IMR-90 (cell line): ENCODE results near the gene LTF. TPM values are rescaled to one million over a fixed set of nuclear protein-coding genes. Genes with fewer than 3 reads are reported as not detected.

Experiments
- ATAC-seq: fragments of 200-7000 bp; cut with Tn5 transposase; 2 replicates; pipeline ENCODE4 v1.9.1; 2020; ENCODE audit warnings: low read depth, mild to moderate bottlenecking, moderate library complexity
- BruUV-seq: library from RNA; stranded (reverse); fragments of 400-500 nt; replicated peaks from 2 replicates; lab custom pipeline; 2021; lab: Mats Ljungman, UMichigan
- CTCF ChIA-PET: fragments of 300-600 bp; formaldehyde crosslinking; extraction: SDS; loops from one replicate; lab custom pipeline; 2021; ENCODE audit warnings: antibody characterized with exemption; lab: Yijun Ruan, JAX
- POLR2A ChIA-PET: fragments of 300-600 bp; sonication (Branson Sonifier 250); formaldehyde crosslinking; loops from one replicate; lab custom pipeline; 2022; ENCODE audit warnings: antibody characterized with exemption; ENCODE audit not compliant: unreplicated experiment; lab: Charles Lee
- DNase-seq: peaks from one replicate; pipeline ENCODE4 v3.0.0; 2013
- H2AFZ ChIP-seq: replicated peaks from 2 replicates; pipeline ENCODE3; 2013; ENCODE audit warnings: low read length, mild to moderate bottlenecking; ENCODE audit not compliant: poor library complexity
- H2AK5ac ChIP-seq: 2 replicates; pipeline ENCODE4 v1.6.1; 2013; ENCODE audit warnings: low read depth, low read length, inconsistent platforms
- H2AK9ac ChIP-seq: replicated peaks from 2 replicates; pipeline ENCODE3; 2013; ENCODE audit warnings: mild to moderate bottlenecking, low read depth, low read length, moderate library complexity; ENCODE audit not compliant: poor library complexity
- H2BK120ac ChIP-seq: 2 replicates; pipeline ENCODE4 v1.6.1; 2013; ENCODE audit warnings: low read depth, low read length, inconsistent platforms
- H2BK15ac ChIP-seq: 3 replicates; pipeline ENCODE4 v1.6.1; 2013; ENCODE audit warnings: low read depth, low read length, inconsistent platforms
- H2BK20ac ChIP-seq: 2 replicates; pipeline ENCODE4 v1.6.1; 2013; ENCODE audit warnings: low read depth, mild to moderate bottlenecking, inconsistent platforms, low read length, moderate library complexity
- H2BK5ac ChIP-seq: 2 replicates; pipeline ENCODE4 v1.6.1; 2013; ENCODE audit warnings: mild to moderate bottlenecking, low read depth, low read length, inconsistent platforms; ENCODE audit not compliant: poor library complexity, severe bottlenecking
- H3K14ac ChIP-seq: replicated peaks from 2 replicates; pipeline ENCODE4 v1.6.1; 2013; ENCODE audit warnings: low read depth, low read length, inconsistent platforms
- H3K18ac ChIP-seq: 2 replicates; pipeline ENCODE4 v1.6.1; 2013; ENCODE audit warnings: low read depth, low read length, control low read depth
- H3K23ac ChIP-seq: 2 replicates; pipeline ENCODE4 v1.6.1; 2013; ENCODE audit warnings: low read depth, low read length, inconsistent platforms
- H3K27ac ChIP-seq: 2 replicates; pipeline ENCODE4 v1.5.1; 2013; ENCODE audit warnings: mild to moderate bottlenecking, control low read depth, low read length; ENCODE audit not compliant: insufficient read depth
- H3K27me3 ChIP-seq: 2 replicates; pipeline ENCODE4 v1.6.1; 2013; ENCODE audit warnings: low read length; ENCODE audit not compliant: control insufficient read depth, insufficient read depth
- H3K36me3 ChIP-seq: 2 replicates; pipeline ENCODE4 v1.6.1; 2013; ENCODE audit warnings: low read length, mixed read lengths; ENCODE audit not compliant: control insufficient read depth, insufficient read depth
- H3K4ac ChIP-seq: 2 replicates; pipeline ENCODE4 v1.6.1; 2013; ENCODE audit warnings: low read depth, low read length, inconsistent platforms
- H3K4me1 ChIP-seq: 2 replicates; pipeline ENCODE4 v1.6.1; 2013; ENCODE audit warnings: low read length, mixed read lengths; ENCODE audit not compliant: control insufficient read depth, insufficient read depth
- H3K4me2 ChIP-seq: 2 replicates; pipeline ENCODE4 v1.6.1; 2013; ENCODE audit warnings: low read depth, mild to moderate bottlenecking, control low read depth, low read length, moderate library complexity
- H3K4me3 ChIP-seq: 2 replicates; pipeline ENCODE4 v1.5.1; 2013; ENCODE audit warnings: low read depth, mild to moderate bottlenecking, control low read depth, low read length, moderate library complexity; ENCODE audit not compliant: insufficient read depth
- H3K56ac ChIP-seq: 2 replicates; pipeline ENCODE4 v1.6.1; 2013; ENCODE audit warnings: low read length, inconsistent platforms; ENCODE audit not compliant: insufficient read depth; ENCODE audit errors: extremely low read depth
- H3K79me1 ChIP-seq, 2 experiments: 2 replicates each; pipeline ENCODE4 v1.6.1; 2013; ENCODE audit warnings: low read length in 2 of 2, inconsistent platforms in 1 of 2, low read depth in 1 of 2
- H3K9ac ChIP-seq: 2 replicates; pipeline ENCODE4 v1.6.1; 2013; ENCODE audit warnings: low read depth, low read length, control low read depth
- H3K9me1 ChIP-seq: 2 replicates; pipeline ENCODE4 v1.6.1; 2013; ENCODE audit warnings: low read length, inconsistent platforms; ENCODE audit not compliant: insufficient read depth
- H3K9me3 ChIP-seq: 2 replicates; pipeline ENCODE4 v1.6.1; 2013; ENCODE audit warnings: low read length; ENCODE audit not compliant: control insufficient read depth, insufficient read depth
- H4K20me1 ChIP-seq: 2 replicates; pipeline ENCODE4 v1.6.1; 2013; ENCODE audit warnings: low read length, inconsistent platforms; ENCODE audit not compliant: insufficient read depth
- H4K5ac ChIP-seq: 2 replicates; pipeline ENCODE4 v1.6.1; 2013; ENCODE audit warnings: mild to moderate bottlenecking, low read depth, low read length, control low read depth
- H4K8ac ChIP-seq, 2 experiments: 2 replicates each; pipeline ENCODE4 v1.6.1; 2013; ENCODE audit warnings: low read depth in 2 of 2, low read length in 2 of 2, control low read depth in 1 of 2, inconsistent platforms in 1 of 2
- H4K91ac ChIP-seq: 2 replicates; pipeline ENCODE4 v1.6.1; 2013; ENCODE audit warnings: low read depth, low read length, inconsistent platforms; ENCODE audit not compliant: insufficient read depth
- BHLHE40 ChIP-seq: fragments of 150-350 bp; IDR thresholded peaks from 2 replicates; pipeline ENCODE4 v1.6.1; 2016; ENCODE audit warnings: mild to moderate bottlenecking, low read depth, low read length
- CEBPB ChIP-seq: IDR thresholded peaks from 2 replicates; pipeline ENCODE4 v1.6.1; 2012; ENCODE audit warnings: low read depth, low read length, improper control_type of control experiment
- CHD1 ChIP-seq: IDR thresholded peaks from 2 replicates; pipeline ENCODE4 v1.6.1; 2012; ENCODE audit warnings: low read depth, low read length, improper control_type of control experiment
- ELK1 ChIP-seq: fragments of 150-350 bp; IDR thresholded peaks from 2 replicates; pipeline ENCODE4 v1.6.1; 2016; ENCODE audit warnings: low read depth, mild to moderate bottlenecking, low read length, moderate library complexity, borderline replicate concordance
- FOS ChIP-seq: fragments of 150-350 bp; IDR thresholded peaks from 2 replicates; pipeline ENCODE4 v1.6.1; 2016; ENCODE audit warnings: low read depth, low read length
- MAFK ChIP-seq: IDR thresholded peaks from 2 replicates; pipeline ENCODE4 v1.6.1; 2012; ENCODE audit warnings: low read depth, low read length, improper control_type of control experiment
- MAZ ChIP-seq: IDR thresholded peaks from 2 replicates; pipeline ENCODE4 v1.6.1; 2012; ENCODE audit warnings: low read depth, mild to moderate bottlenecking, low read length, improper control_type of control experiment, moderate library complexity, borderline replicate concordance
- MXI1 ChIP-seq: IDR thresholded peaks from 2 replicates; pipeline ENCODE4 v1.6.1; 2012; ENCODE audit warnings: low read depth, mild to moderate bottlenecking, low read length, moderate library complexity, borderline replicate concordance
- NFE2L2 ChIP-seq: fragments of 150-350 bp; IDR thresholded peaks from 2 replicates; pipeline ENCODE4 v1.6.1; 2016; ENCODE audit warnings: low read depth, mild to moderate bottlenecking, low read length
- POLR2A ChIP-seq: IDR thresholded peaks from 2 replicates; pipeline ENCODE4 v1.6.1; 2012; ENCODE audit warnings: mild to moderate bottlenecking, low read depth, low read length
- RAD21 ChIP-seq: IDR thresholded peaks from 2 replicates; pipeline ENCODE4 v1.6.1; 2012; ENCODE audit warnings: low read length, improper control_type of control experiment
- RCOR1 ChIP-seq: IDR thresholded peaks from 2 replicates; pipeline ENCODE4 v1.6.1; 2012; ENCODE audit warnings: mild to moderate bottlenecking, low read length, improper control_type of control experiment; ENCODE audit not compliant: insufficient replicate concordance
- RFX5 ChIP-seq: IDR thresholded peaks from 2 replicates; pipeline ENCODE4 v1.8.0; 2012; ENCODE audit warnings: low read depth, mild to moderate bottlenecking, low read length, moderate library complexity
- SMC3 ChIP-seq: fragments of 150-350 bp; IDR thresholded peaks from 2 replicates; pipeline ENCODE4 v1.6.1; 2016; ENCODE audit warnings: low read depth, mild to moderate bottlenecking, antibody characterized with exemption, low read length, moderate library complexity
- WGBS, 2 experiments: methylation state at CpG; one replicate each; pipeline versions ENCODE4 v1.1.5 to v1.1.7; 2013; ENCODE audit warnings: missing lambda C conversion rate in 2 of 2; ENCODE audit not compliant: insufficient read length in 1 of 2; ENCODE audit errors: extremely low coverage in 2 of 2; 5-methylcytosine and 5-hydroxymethylcytosine counted together
- dilution Hi-C: fragments of 300-500 bp; cut with HindIII; formaldehyde crosslinking; loops from one replicate; pipeline ENCODE4 v1.14.3; 2018; ENCODE audit warnings: low sequenced_read_pairs; ENCODE audit not compliant: unreplicated experiment
- in situ Hi-C: fragments of 300-500 bp; cut with MboI; formaldehyde crosslinking; loops from 3 replicates; pipeline ENCODE4 v1.14.3; 2019; ENCODE audit warnings: low sequenced_read_pairs, inconsistent platforms, mixed read lengths
- intact Hi-C: fragments of 100-400 bp; cut with micrococcal nuclease; formaldehyde crosslinking; loops from 2 replicates; pipeline ENCODE4 v1.10.0; 2022
- polyA plus RNA-seq, 3 experiments: library from polyadenylated mRNA; depleted of rRNA; stranded (reverse); fragments of >200 nt; gene quantifications; 2 replicates each; pipeline ENCODE4 v1.2.3, GENCODE V29; 2012; ENCODE audit warnings: low replicate concordance in 1 of 3
- total RNA-seq: library from RNA; depleted of rRNA; stranded (reverse); fragments of >200 nt; gene quantifications from 2 replicates; pipeline ENCODE4 v1.2.3, GENCODE V29; 2012
- TF ChIP-seq, protein P1 (sequence below): fragments of 150-350 bp; IDR thresholded peaks from 2 replicates; pipeline ENCODE4 v1.6.1; 2017; ENCODE audit warnings: mild to moderate bottlenecking, antibody characterized with exemption, low read length, low read depth
- TF ChIP-seq, protein P2 (sequence below): conservative IDR thresholded peaks from 2 replicates; pipeline ENCODE4 v1.5.1; 2012; ENCODE audit warnings: mild to moderate bottlenecking, low read depth, low read length, improper control_type of control experiment

LTF gene
- total and polyA plus RNA-seq, 2 of the 4 experiments (the other 2 are of a cell fraction) = not detected

- ChIA-PET CTCF (interaction anchor here (1.0 kb wide), 1 partner anchor 22 kb away, joined by 5 read pairs; no protein-coding TSS in a partner anchor), POLR2A (no interaction called here)
- H3K79me1 ChIP-seq = no peaks in the 10 kb centered on the region
- no peaks in the 10 kb centered on the region for H3K4me1 ChIP-seq
- no peak overlapping the region for H4K5ac ChIP-seq
- no peaks in the 10 kb centered on the region for H4K20me1 ChIP-seq
- TF ChIP-seq, protein P1, sequence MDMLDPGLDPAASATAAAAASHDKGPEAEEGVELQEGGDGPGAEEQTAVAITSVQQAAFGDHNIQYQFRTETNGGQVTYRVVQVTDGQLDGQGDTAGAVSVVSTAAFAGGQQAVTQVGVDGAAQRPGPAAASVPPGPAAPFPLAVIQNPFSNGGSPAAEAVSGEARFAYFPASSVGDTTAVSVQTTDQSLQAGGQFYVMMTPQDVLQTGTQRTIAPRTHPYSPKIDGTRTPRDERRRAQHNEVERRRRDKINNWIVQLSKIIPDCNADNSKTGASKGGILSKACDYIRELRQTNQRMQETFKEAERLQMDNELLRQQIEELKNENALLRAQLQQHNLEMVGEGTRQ = no peak
- no peak for TF ChIP-seq RFX5
- TF ChIP-seq, protein P2, sequence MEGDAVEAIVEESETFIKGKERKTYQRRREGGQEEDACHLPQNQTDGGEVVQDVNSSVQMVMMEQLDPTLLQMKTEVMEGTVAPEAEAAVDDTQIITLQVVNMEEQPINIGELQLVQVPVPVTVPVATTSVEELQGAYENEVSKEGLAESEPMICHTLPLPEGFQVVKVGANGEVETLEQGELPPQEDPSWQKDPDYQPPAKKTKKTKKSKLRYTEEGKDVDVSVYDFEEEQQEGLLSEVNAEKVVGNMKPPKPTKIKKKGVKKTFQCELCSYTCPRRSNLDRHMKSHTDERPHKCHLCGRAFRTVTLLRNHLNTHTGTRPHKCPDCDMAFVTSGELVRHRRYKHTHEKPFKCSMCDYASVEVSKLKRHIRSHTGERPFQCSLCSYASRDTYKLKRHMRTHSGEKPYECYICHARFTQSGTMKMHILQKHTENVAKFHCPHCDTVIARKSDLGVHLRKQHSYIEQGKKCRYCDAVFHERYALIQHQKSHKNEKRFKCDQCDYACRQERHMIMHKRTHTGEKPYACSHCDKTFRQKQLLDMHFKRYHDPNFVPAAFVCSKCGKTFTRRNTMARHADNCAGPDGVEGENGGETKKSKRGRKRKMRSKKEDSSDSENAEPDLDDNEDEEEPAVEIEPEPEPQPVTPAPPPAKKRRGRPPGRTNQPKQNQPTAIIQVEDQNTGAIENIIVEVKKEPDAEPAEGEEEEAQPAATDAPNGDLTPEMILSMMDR = no peak
- no peak for TF ChIP-seq MAFK
- TF ChIP-seq RAD21 = no peak
- no peak for TF ChIP-seq CEBPB
- no peak for TF ChIP-seq NFE2L2
- TF ChIP-seq SMC3 = no peak
- no peak for TF ChIP-seq BHLHE40
- TF ChIP-seq POLR2A = no peak
- no peak for TF ChIP-seq MXI1
- no peak for TF ChIP-seq RCOR1
- TF ChIP-seq FOS = no peak
- no peak for TF ChIP-seq MAZ
- TF ChIP-seq CHD1 = no peak
- no peak for TF ChIP-seq ELK1
- no TSS peak for BruUV-seq
- H3K23ac ChIP-seq = no peak overlapping the region
- H4K91ac ChIP-seq = no peak overlapping the region
- peaks cover 12% of the 10 kb centered on the region for H3K9me3 ChIP-seq
- dilution Hi-C loops = no loop called here
- H3K4me3 ChIP-seq = no peak overlapping the region
- no peaks in the 10 kb centered on the region for H3K36me3 ChIP-seq
- intact Hi-C loops = no loop called here
- H3K9ac ChIP-seq = no peak overlapping the region
- H3K27me3 ChIP-seq = peaks cover 57% of the 10 kb centered on the region
- H2BK120ac ChIP-seq = no peak overlapping the region
- no peak overlapping the region for H2AFZ ChIP-seq
- H3K27ac ChIP-seq = no peak overlapping the region
- no peak overlapping the region for H4K8ac ChIP-seq
- H3K56ac ChIP-seq = no peak overlapping the region
- 75% methylated on average over 1 of the region's 2 CpGs; no CpG with 5 or more reads in 1 of the 2 experiments for WGBS, 2 experiments
- H2AK9ac ChIP-seq = no peak overlapping the region
- no peaks in the 10 kb centered on the region for H3K9me1 ChIP-seq
- H2BK15ac ChIP-seq = no peak overlapping the region
- H3K4ac ChIP-seq = no peak overlapping the region
- no peak overlapping the region for H3K4me2 ChIP-seq
- H2AK5ac ChIP-seq = no peak overlapping the region
- DNase-seq = no peak
- ATAC-seq = no peak
- H2BK5ac ChIP-seq = no peak overlapping the region
- H2BK20ac ChIP-seq = no peak overlapping the region
- in situ Hi-C loops = no loop called here
- no peak overlapping the region for H3K14ac ChIP-seq
- no peak overlapping the region for H3K18ac ChIP-seq
Measured at GRCh38 chr3:46472736-46473135, 8.0 kb upstream of the LTF start.
